ENCODE measurements around the gene TSPAN32.
"Not testable (repeated sequence)": the region's sequence is repeated elsewhere in the genome, so short reads cannot be mapped to it uniquely, and the experiment has no call there.

TSPAN32 gene

GRCh38 chr11:2275334-2276279 lies 26.2 kb upstream of the TSPAN32 start:
- no peak for TF ChIP-seq CTCF (IDR thresholded peaks at IDR 0.05; ENCODE audit: control extremely low read depth, extremely low read depth, low read depth, missing control alignments)
- no peak for DNase-seq (ENCODE audit: extremely low spot score)
- CTCF ChIA-PET, result interaction anchor here (2.9 kb wide), 1 partner anchor 30 kb away, joined by 9 read pairs; no protein-coding TSS in a partner anchor
- POLR2A ChIA-PET, result no interaction called here

- ChIA-PET CTCF (interaction anchor here (2.9 kb wide), 1 partner anchor 29 kb away, joined by 9 read pairs; no protein-coding TSS in a partner anchor), POLR2A (no interaction called here)
- TF ChIP-seq CTCF (IDR thresholded peaks at IDR 0.05; ENCODE audit: control extremely low read depth, extremely low read depth, low read depth, missing control alignments), result no peak
- no peak for DNase-seq (ENCODE audit: extremely low spot score)
Observed at GRCh38 chr11:2276280-2277007, 25.4 kb upstream of the TSPAN32 start.

GRCh38 chr11:2277008-2277346 lies 24.8 kb upstream of the TSPAN32 start:
- no peak for DNase-seq (ENCODE audit: extremely low spot score)
- POLR2A ChIA-PET, result no interaction called here
- CTCF ChIA-PET, result interaction anchor here (1.3 kb wide), 1 partner anchor 143 kb away, joined by 3 read pairs; no protein-coding TSS in a partner anchor
- no peak for TF ChIP-seq CTCF (IDR thresholded peaks at IDR 0.05; ENCODE audit: control extremely low read depth, extremely low read depth, low read depth, missing control alignments)

GRCh38 chr11:2277933-2278523 lies 23.8 kb upstream of the TSPAN32 start:
- POLR2A ChIA-PET, result no interaction called here
- no peak for TF ChIP-seq CTCF (IDR thresholded peaks at IDR 0.05; ENCODE audit: control extremely low read depth, extremely low read depth, low read depth, missing control alignments)
- no peak for DNase-seq (ENCODE audit: extremely low spot score)
- CTCF ChIA-PET, result interaction anchor here (1.3 to 1.5 kb wide), 3 partner anchors 10 to 142 kb away, joined by 3 to 5 read pairs (median 4); no protein-coding TSS in a partner anchor

GRCh38 chr11:2280208-2280607 lies 21.6 kb upstream of the TSPAN32 start:
- TF ChIP-seq CTCF (IDR thresholded peaks at IDR 0.05; ENCODE audit: control extremely low read depth, extremely low read depth, low read depth, missing control alignments), result no peak
- POLR2A ChIA-PET, result no interaction called here
- CTCF ChIA-PET, result no interaction called here
- DNase-seq (ENCODE audit: extremely low spot score), result no peak

- POLR2A ChIA-PET; DNase-seq (ENCODE audit: extremely low spot score): not testable (repeated sequence)
- CTCF ChIA-PET, result interaction anchor here (2.2 kb wide), 1 partner anchor 134 kb away, joined by 8 read pairs; no protein-coding TSS in a partner anchor
Observed at GRCh38 chr11:2286350-2286749, 15.5 kb upstream of the TSPAN32 start.

All from GM10248 (cell line).